Activated naive CD4-positive, alpha-beta T cell treated with Interleukin-2 at 50 U/mL for 16 hours (primary cell): ENCODE measurements around the gene OOSP3.
"Not testable (repeated sequence)": the region's sequence is repeated elsewhere in the genome, so short reads cannot be mapped to it uniquely, and the experiment has no call there.

ENCODE experiments used
- DNase-seq: peaks from one replicate; pipeline ENCODE4 v3.0.0-alpha.2; 2020

The OOSP3 gene, protein sequence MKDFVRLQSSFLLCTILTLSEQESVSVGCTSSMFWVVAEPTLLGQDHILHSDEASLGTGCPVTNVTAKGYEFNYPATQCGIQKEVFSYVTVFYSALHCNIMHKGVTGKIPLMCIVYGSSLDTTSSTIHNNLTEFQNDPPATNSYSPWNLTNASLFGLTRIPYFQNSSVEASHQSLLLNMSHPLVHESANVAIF

DNA sequence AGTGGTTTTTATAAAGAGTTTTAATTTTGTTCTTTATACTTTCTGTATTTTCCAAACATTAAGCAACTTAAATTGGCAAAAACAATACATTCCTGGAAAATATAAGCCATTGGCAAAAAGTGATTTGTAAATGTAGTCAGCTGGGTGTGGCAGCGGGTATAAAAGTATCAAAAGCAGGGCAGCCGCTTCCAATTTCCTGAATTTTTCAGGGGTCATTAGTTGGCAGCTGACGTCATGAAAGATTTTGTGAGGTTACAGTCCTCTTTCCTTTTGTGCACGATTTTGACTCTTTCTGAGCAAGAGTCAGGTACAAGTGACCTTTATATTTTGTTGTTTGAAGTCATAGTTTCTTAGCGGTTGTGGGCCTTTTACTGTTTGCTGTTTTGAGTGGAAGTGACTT is at the start of gene OOSP3:
OOSP3 (plus strand) TSS at position 208 of the 400 bp plus-strand sequence; CDS start at position 235, 27 bp downstream.
- no peak for DNase-seq

DNA sequence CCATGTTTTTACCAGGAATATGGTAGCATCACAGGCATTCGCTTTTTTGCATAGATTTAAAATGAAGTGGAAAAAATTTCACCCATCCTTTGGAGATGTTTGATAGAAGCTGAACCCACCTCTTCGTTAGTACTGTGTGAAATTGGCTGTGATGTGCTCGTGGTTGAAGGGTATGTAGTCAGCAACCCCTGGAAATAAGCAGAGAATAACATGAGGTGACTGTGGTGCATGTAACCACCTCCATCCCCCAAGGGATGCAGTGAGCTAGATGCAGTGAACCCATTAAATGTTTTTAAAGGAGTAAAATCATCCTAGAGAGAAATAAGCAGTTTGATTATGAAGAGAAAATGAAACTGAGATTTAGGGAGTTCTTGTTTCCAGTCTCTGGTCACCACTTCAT is 49.2 kb upstream of the OOSP3 start:
- DNase-seq, result no peak

DNA sequence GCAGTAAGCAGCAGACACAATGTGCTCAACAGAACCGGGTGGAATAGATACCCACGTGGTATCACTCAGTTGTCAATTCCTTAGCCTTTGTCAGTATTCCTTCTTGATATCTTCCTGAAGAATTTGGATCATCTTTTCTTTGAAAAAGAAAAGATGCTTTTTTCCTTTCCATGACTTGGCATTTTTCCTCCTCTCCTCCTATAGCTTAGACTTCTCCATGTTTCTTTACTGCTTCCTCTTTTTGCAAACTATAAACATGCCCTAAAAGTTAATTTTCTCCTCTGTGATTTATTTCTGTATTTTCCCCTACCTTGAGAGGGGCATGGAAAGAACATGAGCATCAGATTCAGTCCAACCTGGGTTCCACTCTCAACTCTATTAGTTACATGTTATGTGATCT is 45.0 kb upstream of the OOSP3 start:
- no peak for DNase-seq

DNA sequence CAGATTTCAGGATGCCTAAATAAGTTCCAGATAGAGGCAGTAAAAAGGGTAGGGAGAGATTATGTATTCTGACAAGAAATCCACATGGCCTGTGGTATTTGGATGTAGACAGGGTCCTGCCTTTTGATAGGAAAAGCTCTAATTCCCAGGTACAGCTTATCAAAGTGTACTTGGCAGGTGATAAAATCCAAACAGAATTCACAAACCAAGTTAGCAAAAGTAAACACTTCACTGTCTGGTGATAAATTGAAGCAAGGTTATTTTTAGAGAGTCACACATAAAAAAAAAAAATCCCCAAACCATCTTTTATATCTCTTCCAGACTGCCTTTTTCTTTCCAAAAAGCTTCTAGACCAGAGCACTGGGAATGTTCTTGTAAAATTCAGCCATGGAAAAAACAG is 39.0 kb upstream of the OOSP3 start:
- DNase-seq, result no peak

DNA sequence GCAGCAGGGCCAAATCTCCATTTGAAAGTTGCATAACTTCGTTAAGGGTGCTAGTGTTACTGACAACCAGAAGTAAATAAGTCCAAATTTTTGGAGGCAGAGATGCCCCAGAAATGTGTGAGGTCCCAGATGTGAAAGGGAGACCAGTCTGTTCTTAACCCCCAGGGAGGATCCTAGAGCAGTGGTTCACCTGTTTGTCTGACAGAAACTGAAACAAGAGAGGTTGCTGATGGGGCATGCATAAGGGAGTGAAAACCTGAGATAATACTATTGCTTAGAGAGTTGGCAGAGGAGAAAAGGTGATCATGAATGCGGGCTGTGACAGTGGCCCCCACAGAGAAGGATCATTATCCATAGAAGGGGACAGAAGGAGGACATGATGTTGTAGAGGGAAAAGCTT is 37.1 kb upstream of the OOSP3 start:
- no peak for DNase-seq

DNA sequence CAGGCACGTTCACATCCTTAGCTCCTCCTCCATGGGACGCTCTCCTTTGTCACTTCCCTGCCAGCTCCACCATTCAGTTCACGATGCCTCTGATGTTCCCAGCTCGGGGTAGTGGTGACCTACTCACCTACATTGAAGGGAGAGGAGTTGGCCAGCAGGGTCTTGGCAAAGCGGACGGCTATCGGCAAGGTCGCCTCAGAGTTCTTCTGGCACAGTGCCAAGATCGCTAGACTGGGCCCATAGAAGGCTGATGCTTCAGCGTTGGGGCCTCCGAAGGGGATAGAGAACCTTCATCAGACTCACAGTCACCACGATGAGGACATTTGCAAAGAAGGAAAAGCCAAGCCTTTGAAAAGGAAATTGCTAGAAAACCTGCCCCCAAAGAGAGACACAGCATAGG is 36.3 kb upstream of the OOSP3 start:
- no peak for DNase-seq

DNA sequence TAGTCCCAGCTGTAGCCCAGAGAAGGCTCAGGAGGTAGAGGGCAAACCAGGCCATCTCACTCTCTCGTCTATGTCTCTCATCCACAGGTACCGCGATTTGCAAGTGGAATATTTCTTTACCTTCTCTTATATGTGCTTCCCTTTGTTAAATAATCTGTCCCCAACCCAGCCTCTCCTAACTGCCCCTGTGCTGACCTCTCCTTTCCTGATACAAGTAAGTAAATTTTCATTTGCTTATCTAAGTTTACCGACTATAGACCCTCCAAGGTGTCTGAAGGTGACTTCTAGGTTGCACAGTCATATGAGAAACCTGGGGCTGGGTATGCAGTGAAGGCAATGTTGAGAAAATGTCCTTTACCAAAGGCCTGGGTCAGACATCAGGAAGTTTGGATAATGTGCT is 33.2 kb upstream of the OOSP3 start, which contains the start of gene CBLIF:
CBLIF (minus strand) TSS at position 101 of the 400 bp plus-strand sequence; CDS start at position 55, 46 bp downstream.
- DNase-seq, result no peak

DNA sequence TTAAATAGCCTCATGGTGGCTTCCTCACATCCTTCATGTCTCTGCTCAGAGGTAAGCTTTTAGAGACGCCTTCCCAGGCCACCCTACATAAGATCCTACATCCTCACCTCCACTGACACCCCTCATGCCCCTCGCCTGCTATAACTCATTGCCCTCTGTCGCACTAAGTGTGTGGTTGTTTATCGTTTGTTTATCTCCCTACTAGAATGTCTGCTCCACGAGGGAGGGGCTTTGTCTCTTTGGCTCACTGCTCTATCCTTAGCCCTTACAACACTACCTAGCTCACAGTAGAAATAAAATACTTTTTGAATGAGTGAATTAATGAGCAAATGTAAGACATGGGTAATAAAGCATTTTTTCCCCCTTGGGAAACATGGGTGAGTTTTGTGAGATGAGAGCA is 32.0 kb upstream of the OOSP3 start:
- DNase-seq, result no peak

DNA sequence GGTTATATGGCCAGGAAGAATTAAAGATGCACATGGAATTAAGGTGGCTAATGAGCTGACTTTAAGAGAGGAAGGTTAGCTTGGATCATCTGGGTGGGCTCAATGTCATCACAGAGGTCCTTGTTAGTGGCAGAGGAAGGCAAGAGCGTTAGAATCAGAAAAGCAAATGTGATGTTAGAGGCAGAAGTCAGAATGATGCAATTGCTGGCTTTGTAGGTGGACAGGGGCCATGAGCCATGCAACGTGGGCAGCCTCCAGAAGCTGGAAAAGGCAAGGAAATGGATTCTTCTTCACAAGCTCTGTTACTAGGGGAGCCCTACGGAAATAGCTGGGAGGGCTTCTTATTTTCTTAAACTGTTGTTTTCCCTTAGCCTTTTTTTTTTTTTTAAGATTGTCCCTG is 31.0 kb upstream of the OOSP3 start:
- no peak for DNase-seq

DNA sequence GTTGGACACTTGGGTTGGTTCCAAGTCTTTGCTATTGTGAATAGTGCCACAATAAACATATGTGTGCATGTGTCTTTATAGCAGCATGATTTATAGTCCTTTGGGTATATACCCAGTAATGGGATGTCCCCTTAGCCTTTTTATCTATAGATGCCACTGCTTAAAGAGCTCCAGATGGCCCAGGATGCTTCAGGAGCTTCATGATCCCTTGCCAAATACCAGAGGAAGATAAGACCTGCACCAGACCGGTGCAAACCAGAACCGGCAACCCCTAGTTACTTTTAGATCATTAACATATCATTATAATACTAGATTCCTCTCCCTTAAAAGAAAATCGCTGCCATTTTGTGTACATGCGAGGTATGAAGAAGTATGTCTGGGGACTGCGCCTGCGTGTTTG is 30.1 kb upstream of the OOSP3 start:
- not testable (repeated sequence) for DNase-seq

DNA sequence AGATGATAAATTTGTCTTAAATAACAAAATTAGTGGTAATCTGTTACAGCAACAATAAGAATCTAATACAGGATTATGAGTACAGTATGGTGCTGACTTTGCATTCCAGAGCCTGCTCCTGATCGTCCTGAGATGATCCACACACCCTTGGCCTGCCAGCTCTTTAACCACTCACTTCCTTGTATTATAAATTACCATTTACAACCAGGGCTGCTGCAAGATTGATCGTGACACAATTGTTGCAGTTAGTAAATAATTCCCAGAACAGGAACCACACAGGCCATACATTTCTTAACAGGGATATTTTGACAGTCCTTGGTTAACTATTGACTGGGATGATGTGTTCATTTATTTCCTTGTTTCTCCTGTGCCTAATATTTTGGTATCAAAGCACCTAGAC is 29.5 kb upstream of the OOSP3 start:
- no peak for DNase-seq

DNA sequence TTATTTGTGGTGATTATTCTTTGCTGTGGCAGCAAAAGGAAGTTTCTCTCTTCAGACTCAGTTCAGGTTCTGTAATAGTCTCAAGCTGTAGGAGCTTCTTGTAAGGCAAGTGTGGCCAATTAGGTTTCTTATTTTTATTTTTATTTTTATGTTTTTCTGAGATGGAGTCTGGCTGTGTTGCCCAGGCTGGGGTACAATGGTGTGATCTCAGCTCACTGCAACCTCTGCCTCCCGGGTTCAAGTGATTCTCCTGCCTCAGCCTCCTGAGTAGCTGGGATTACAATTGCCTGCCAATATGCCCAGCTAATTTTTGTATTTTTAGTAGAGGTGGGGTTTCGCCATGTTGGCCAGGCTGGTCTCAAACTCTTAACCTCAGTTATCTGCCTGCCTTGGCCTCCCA is 29.0 kb upstream of the OOSP3 start:
- DNase-seq, result not testable (repeated sequence)

DNA sequence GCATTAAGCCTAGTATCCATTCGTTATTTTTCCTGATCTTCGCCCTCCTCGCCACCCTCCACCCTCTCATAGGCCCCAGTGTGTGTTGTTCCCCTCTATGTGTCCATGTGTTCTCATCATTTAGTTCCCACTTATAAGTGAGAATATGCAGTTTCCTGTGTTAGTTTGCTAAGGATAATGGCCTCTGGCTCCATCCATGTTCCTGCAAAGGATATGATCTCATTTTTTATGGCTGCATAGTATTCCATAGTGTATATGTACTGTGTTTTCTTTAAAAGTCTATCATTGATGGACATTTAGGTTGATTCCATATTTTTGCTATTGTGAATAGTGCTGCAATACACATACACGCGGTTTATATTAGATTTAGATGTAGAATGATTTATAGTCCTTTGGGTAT is 27.2 kb upstream of the OOSP3 start:
- DNase-seq, result not testable (repeated sequence)

DNA sequence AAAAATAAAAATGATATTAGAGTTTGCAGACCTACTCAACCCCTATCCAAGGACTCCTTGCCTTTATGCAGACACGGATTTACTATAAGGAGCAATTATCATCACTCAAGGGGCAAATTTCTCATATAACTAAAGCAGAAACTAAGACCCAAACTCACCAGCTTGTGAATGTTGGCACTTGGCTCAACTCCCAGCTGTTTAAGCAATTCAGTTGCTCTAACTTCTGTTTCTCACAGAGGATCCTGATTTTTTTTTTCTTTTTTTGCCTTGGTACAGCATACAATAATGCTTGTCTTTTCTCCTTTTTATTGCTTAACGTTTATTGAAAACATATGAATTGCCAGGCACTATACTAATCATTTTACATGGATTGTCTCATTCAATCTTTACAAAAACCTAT is 23.7 kb upstream of the OOSP3 start:
- no peak for DNase-seq

DNA sequence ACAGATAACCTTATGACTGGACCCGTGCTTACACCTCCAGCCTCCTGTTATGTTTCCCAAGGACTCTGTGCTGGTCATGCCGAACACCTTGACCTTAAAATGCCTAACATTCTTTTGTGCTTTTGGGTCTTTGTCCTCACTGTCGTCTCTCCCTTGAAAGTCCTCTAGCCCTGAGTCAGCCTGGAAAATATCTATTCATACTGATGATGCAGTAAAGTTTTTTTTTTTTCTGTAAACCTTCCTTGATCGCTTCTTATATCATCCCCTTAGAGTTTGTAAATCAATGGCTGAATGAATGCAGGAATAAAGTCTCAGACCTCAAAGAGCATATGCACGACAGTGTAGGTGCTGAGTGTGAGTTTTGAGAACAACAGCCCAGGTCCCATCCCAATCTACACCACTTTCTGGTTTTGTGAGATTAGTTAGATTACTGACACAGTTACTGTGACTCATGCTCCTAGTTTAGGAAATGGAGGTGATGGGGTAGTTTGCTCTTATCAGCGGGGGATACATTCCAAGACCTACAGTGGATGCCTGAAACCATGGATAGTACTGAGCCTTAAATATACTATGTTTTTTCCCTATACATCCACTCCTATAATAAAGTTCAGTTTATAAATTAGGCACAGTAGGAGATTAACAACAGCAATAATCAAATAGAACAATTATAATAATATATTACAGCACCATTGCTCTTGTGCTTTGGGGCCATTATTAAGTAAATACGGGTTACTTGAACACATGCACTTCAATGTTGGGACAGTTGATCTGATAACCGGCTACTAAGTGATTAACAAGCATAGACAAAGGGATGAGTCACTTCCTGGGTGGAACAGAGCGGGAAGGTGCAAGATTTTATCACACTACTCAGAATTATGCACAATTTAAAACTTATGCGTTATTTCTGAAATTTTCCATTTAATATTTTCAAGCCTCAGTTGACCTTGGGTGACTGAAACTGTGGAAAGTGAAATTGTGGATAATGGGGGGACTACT is 20.8 kb upstream of the OOSP3 start:
- DNase-seq, result no peak

DNA sequence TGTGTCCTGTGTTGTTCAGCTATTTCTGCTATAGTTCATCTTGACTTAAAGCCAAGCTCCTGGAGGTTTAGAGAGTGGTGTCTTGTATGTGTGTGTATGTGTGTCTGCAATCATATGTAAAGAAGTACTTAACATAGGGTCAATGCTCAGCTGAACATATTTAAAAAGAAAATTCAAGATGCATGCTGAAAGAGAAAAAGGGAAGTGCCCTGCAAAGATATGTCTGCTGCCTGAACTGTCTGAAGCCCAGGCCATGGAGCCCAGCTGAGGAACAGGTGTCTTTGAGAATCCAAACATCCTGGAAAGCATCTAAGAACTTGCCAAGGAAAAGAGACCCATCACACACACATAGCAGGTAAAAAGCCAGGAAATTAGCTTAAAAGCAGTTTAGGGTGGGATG is 18.9 kb upstream of the OOSP3 start:
- no peak for DNase-seq

DNA sequence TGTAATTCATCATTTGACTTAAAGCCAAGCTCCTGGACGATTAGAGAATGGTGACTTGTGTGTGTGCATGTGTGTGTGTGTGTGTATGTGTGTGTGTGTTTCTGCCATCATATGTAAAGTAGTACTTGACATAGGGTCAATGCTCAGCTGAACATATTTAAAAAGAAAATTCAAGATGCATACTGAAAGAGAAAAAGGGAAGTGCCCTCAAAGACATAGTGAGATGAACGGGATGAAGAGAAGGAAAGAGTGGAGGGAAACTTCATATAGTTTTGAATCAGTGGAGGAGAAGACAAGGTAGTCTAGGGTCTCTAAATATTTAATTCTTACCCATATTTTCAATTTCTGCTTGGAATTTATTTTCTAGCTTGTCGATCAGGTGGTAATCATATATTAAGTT is 16.3 kb upstream of the OOSP3 start:
- DNase-seq, result no peak

DNA sequence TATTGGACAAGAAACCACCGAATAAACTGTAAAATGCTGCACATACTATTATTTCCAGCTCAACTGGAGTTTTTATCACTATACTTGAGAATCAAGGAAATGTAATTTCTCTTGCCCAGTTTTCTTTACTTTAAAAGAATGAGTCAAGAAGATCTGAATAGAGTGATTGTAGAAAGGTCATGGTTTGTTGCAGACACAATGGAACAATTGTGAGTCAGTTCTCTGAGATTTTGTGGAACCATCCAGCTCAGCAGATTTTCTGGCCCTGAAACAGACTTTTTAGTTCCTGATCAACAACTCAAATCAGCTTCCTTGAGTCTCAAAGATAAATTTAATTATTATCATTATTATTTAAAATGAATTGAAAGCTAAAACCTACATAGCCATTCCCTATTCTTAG is 13.6 kb upstream of the OOSP3 start:
- no peak for DNase-seq

DNA sequence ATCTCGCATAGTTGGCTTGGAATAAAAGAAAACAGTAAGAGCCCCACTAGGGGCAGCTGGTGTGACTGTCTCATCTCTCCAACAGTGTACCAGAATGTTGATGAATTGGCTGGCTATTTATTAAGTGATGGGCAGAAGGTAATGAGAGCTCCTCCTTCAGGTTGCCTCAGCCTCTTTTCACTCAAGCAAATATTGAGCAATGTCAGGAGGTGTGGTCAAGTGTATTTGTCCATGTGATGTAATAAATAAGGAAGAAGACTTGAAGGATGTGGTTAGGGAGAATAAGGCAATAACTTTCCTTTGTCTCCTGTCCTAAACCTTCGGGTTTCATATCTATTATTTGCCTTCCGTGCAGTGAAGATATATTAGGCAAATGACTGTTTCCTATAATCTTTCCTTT is 12.2 kb upstream of the OOSP3 start, which contains the start of gene TCN1:
TCN1 (minus strand) TSS at position 91 of the 400 bp plus-strand sequence; CDS start at position 74, 17 bp downstream.
- no peak for DNase-seq

DNA sequence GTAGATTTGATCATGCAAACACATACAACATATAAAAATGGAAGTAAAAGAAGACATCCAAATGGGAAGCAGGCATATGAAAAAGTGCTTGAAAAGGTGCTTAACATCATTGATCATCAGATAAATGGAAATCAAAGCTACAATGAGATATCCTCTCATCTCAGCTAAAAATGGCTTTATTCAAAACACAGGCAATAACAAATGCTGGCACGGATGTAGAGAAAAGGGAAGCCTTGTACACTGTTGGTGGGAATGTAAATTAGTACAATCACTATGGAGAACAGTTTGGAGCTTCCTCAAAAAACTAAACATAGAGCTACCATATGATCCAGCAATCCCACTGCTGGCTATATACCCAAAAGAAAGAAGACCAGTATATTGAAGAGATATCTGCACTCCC is 11.7 kb upstream of the OOSP3 start:
- DNase-seq, result no peak

DNA sequence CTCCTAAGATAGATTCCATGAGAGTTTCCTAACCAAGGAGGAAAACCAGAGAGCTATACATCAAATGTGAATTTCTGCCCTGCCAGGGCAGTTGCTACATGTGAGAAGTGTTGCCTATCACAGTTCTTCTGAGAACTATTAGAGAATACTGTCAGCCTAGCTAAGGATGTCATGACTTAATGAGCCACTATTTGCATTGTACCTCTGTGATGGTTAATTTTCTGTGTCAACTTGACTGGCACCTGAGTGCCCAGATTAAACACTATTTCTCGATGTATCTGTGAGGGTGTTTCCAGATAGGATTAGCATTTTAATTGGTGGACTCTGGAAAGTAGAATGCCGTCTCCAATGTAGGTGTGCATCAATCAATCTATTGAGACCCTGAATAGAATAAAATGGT is 10.6 kb upstream of the OOSP3 start:
- no peak for DNase-seq

DNA sequence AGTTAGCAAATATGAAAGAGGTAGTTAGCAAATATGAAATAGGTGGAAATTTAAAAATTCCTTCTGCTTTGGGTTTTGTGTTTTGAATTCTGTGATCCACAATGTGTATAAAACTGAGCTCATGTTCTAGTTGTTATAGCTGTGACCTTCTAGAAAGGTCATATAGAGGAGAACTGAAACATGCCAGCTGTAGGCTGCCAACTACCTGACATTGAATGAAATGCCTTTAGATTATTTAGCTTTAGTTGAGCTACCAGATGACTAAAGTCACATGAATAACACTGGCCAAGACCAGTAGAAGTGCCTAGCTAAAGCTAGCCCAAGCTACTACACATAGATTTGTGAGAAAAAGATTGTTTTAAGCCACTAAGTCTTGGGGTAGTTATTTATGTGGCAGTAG is 6.5 kb upstream of the OOSP3 start:
- no peak for DNase-seq

DNA sequence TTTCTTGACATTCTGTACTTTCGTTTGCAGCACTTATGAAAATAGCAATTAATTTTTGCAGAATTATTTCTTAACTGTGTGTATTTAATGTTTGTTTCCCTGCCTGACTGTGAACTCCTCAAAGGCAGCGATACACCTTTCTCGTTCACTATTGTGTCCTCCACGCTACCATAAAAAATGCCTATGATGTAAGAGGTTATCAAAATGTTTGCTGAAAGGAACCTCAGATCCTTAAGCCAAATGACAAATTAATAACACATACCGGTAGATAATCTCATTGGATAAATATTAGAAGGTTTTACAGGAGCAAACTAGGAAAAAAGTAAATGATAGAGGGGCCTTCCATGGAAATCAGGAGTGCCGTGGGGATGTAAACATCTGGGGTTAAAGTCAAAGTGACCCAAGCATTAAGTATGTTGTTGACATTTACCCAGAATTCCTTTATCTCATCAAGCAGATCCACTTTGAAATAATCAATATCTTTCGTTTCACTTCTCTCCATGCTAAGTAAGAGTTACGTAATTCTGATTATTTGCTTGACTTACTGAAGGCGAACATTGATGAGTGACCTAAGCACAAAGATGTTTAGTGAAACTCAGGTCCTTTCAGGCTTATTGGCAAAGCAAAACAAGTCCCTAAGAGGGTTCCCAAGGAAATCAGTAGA is 2.6 kb upstream of the OOSP3 start:
- no peak for DNase-seq

DNA sequence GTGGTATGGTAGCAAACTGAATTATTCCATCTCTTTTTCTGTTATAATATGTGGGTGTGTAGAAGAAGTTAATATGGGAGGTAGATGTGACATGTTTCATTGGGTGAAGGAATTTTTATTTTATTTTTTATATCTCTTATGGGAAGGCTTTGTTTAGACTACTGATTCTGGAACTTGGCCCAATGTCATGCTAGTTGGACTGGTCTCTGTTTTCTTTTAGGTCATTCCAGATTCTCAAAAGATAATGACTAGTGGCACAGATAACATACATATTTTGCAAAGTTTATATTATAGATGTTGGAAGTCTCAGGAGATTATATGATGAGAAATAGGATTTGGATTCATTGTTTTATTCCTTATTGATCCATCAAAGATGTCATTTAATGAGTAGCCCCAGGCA is 1.3 kb upstream of the OOSP3 start:
- DNase-seq, result no peak
